ENCODE results near the gene PTH1R. TPM values are rescaled to one million over a fixed set of nuclear protein-coding genes. Genes with fewer than 3 reads are reported as not detected.

PTH1R gene
- total RNA-seq, 1 donor: not detected

- no peak overlapping the region for H3K4me3 ChIP-seq (ENCODE audit: low read depth, low read length)
- TF ChIP-seq, protein P1, sequence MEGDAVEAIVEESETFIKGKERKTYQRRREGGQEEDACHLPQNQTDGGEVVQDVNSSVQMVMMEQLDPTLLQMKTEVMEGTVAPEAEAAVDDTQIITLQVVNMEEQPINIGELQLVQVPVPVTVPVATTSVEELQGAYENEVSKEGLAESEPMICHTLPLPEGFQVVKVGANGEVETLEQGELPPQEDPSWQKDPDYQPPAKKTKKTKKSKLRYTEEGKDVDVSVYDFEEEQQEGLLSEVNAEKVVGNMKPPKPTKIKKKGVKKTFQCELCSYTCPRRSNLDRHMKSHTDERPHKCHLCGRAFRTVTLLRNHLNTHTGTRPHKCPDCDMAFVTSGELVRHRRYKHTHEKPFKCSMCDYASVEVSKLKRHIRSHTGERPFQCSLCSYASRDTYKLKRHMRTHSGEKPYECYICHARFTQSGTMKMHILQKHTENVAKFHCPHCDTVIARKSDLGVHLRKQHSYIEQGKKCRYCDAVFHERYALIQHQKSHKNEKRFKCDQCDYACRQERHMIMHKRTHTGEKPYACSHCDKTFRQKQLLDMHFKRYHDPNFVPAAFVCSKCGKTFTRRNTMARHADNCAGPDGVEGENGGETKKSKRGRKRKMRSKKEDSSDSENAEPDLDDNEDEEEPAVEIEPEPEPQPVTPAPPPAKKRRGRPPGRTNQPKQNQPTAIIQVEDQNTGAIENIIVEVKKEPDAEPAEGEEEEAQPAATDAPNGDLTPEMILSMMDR (IDR thresholded peaks at IDR 0.05; ENCODE audit: insufficient read depth, low read length): peak; percentile 67
- peak; percentile 34 for DNase-seq (ENCODE audit: low read depth)
Measured at GRCh38 chr3:46923559-46924350, 46.2 kb downstream of the PTH1R start.

DNA sequence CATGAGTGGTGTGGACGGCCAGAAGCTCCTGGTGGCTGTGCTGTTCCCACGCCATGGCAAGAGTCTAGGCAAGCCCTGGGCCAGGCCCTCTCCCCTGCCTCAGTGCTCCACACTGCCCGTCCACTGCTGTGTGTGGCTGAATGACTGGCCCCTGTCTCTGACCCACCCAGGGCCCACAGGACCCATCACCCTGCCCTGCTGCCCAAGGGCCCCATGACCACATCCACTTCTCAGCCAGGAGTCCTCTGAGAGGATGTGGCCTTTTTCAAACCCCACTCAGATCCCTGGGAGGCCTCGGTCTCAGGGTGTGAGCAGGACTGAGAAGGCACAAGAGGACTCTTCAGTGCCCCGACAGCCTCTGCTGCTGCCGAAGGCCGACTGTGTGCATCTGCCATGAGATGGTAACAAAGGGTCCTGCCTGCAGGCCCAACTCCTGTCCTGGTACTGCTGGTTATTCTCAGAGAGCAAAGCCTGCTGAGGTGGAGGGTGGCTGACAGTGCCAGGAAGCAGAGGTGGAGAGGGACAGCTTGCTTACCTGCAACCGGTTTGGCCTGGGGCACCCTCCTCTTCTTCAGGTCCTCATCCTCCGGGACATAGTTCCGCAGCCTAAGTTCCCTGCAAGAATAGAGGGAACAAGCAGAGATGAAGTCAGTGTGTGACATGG, 47.5 kb downstream of the PTH1R start:
- DNase-seq (ENCODE audit: low read depth): no peak
- TF ChIP-seq, protein P1 (IDR thresholded peaks at IDR 0.05; ENCODE audit: insufficient read depth, low read length): no peak
- no peak overlapping the region for H3K4me3 ChIP-seq (ENCODE audit: low read depth, low read length)

GRCh38 chr3:46925585-46925934, 48.0 kb downstream of the PTH1R start:
- TF ChIP-seq, protein P1 (IDR thresholded peaks at IDR 0.05; ENCODE audit: insufficient read depth, low read length): no peak
- H3K4me3 ChIP-seq (ENCODE audit: low read depth, low read length): no peak overlapping the region
- DNase-seq (ENCODE audit: low read depth): no peak

DNA sequence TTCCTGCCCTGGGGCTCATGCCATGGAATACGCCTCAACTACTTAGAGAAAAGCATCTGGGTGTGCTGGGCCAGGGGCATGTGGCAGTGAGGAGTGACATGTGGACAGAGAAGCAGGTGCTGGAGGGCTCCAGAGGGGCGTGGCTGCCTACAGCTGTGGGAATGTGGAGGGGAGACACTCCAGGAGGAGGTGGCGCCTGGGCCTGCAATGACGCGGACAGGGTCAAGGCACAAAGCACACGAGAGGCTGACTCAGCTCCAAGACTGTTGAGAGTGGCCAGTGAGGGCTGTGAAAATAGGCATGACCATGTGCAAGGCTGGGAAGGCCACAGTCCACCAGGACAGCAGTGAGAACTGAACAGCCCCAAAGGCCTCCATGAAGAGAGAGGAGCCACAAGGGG, 48.5 kb downstream of the PTH1R start:
- TF ChIP-seq, protein P1 (IDR thresholded peaks at IDR 0.05; ENCODE audit: insufficient read depth, low read length): no peak
- no peak overlapping the region for H3K4me3 ChIP-seq (ENCODE audit: low read depth, low read length)
- peak; percentile 55 for DNase-seq (ENCODE audit: low read depth)

GRCh38 chr3:46926447-46926846, 48.9 kb downstream of the PTH1R start:
- TF ChIP-seq, protein P1 (IDR thresholded peaks at IDR 0.05; ENCODE audit: insufficient read depth, low read length): no peak
- no peak overlapping the region for H3K4me3 ChIP-seq (ENCODE audit: low read depth, low read length)
- DNase-seq (ENCODE audit: low read depth): no peak

- TF ChIP-seq, protein P1 (IDR thresholded peaks at IDR 0.05; ENCODE audit: insufficient read depth, low read length): no peak
- H3K4me3 ChIP-seq (ENCODE audit: low read depth, low read length): no peak overlapping the region
- DNase-seq (ENCODE audit: low read depth): no peak
Measured at GRCh38 chr3:46926871-46927717, 49.6 kb downstream of the PTH1R start.
